Ishikawa (cell line): ENCODE measurements around the gene SERPINB1.

Source experiments
- MAX ChIP-seq: IDR thresholded peaks from 2 replicates; pipeline ENCODE4 v1.6.1; 2012
- TEAD4 ChIP-seq: IDR thresholded peaks from 2 replicates; pipeline ENCODE4 v1.6.1; 2012
- YY1 ChIP-seq: IDR thresholded peaks from 2 replicates; pipeline ENCODE4 v1.6.1; 2012; ENCODE audit warnings: low read depth

DNA sequence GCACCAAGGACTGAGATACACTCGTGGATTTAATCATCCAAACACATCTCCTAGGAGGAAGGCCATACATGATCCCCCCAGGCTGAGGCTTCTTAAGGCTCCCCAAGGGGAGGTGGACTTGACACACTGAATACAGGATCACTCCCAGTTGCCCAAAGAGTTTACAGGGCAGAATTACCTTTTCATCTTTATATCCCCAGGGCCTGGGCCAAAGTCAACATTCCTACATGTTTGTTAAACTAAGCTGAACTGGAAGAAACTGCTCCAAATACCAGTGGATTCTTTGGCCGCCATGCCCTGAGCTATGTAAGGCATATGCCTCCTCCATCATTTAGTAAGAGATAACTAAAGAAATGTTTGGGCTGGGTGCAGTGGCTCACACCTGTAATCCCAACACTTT, 22.2 kb upstream of the SERPINB1 start:
- no peak for TF ChIP-seq TEAD4
- no peak for TF ChIP-seq YY1
- no peak for TF ChIP-seq MAX
